ENCODE data around the gene UVSSA. TPM values are rescaled to one million over a fixed set of nuclear protein-coding genes. Genes with fewer than 3 reads are reported as not detected.
"Not testable (repeated sequence)": the region's sequence is repeated elsewhere in the genome, so short reads cannot be mapped to it uniquely, and the experiment has no call there.

UVSSA gene
- total RNA-seq, 2 donors from 2014 or later = 50.4 to 61.6 TPM

GRCh38 chr4:1427010-1427409 lies 80.0 kb downstream of the UVSSA start:
- H3K9me3 ChIP-seq (ENCODE audit: control insufficient read depth, low read length) = no peaks in the 10 kb centered on the region
- Mint-ChIP-seq H3K9me3 (no peaks in the 10 kb centered on the region), H3K4me1 (peaks cover 7% of the 10 kb centered on the region), H3K27me3 (ENCODE audit: insufficient read depth) (peaks cover 5% of the 10 kb centered on the region), H3K4me3 (no peak overlapping the region), H3K36me3 (ENCODE audit: low read depth) (no peaks in the 10 kb centered on the region), H3K27ac (no peak overlapping the region)
- WGBS, 2 experiments (ENCODE audit: insufficient coverage in 1 of 2, insufficient read length in 1 of 2) = 81 to 90% methylated on average over 3 to 4 of the region's 5 CpGs
- H3K4me1 ChIP-seq (ENCODE audit: control insufficient read depth, insufficient read depth, low read length) = no peaks in the 10 kb centered on the region
- H3K9ac ChIP-seq (ENCODE audit: extremely low read depth, low read length, poor library complexity, severe bottlenecking) = no peak overlapping the region
- H3K27me3 ChIP-seq (ENCODE audit: control insufficient read depth, insufficient read depth, low read length, poor library complexity, severe bottlenecking) = peaks cover 11% of the 10 kb centered on the region
- no peaks in the 10 kb centered on the region for H3K36me3 ChIP-seq (ENCODE audit: control insufficient read depth, insufficient read depth, low read length)
- DNase-seq = no peak
- no peak overlapping the region for H3K27ac ChIP-seq (ENCODE audit: low read depth, low read length)
- TF ChIP-seq CTCF (conservative IDR thresholded peaks at IDR 0.05) = no peak
- H3K4me3 ChIP-seq (ENCODE audit: low read length) = no peak overlapping the region

GRCh38 chr4:1443688-1444172 lies 96.7 kb downstream of the UVSSA start:
- not testable (repeated sequence) for H3K9ac ChIP-seq (ENCODE audit: extremely low read depth, low read length, poor library complexity, severe bottlenecking); DNase-seq; H3K4me1 Mint-ChIP-seq; H3K36me3 Mint-ChIP-seq (ENCODE audit: low read depth); H3K9me3 Mint-ChIP-seq; H3K27me3 Mint-ChIP-seq (ENCODE audit: insufficient read depth); H3K27me3 ChIP-seq (ENCODE audit: control insufficient read depth, insufficient read depth, low read length, poor library complexity, severe bottlenecking); H3K4me3 ChIP-seq (ENCODE audit: low read length); H3K27ac Mint-ChIP-seq; H3K27ac ChIP-seq (ENCODE audit: low read depth, low read length); H3K4me1 ChIP-seq (ENCODE audit: control insufficient read depth, insufficient read depth, low read length); H3K36me3 ChIP-seq (ENCODE audit: control insufficient read depth, insufficient read depth, low read length); H3K9me3 ChIP-seq (ENCODE audit: control insufficient read depth, low read length); H3K4me3 Mint-ChIP-seq
- WGBS, 2 experiments (ENCODE audit: insufficient coverage in 1 of 2, insufficient read length in 1 of 2) = 88 to 100% methylated on average over 1 to 4 of the region's 4 CpGs

Other genes with a start within 250 kb of the UVSSA start
- 1 to 10 TPM; 3.4 to 5.6 TPM for gene RNF212, start 233.6 kb upstream of the UVSSA start, total RNA-seq
- 1 to 10 TPM; 1.4 to 2.6 TPM for gene SPON2, start 174.6 kb upstream of the UVSSA start, total RNA-seq
- 100 to 1,000 TPM; 181 to 189 TPM for gene CTBP1, start 98.1 kb upstream of the UVSSA start, total RNA-seq
- 10 to 100 TPM; 48.8 to 72.7 TPM for gene MAEA, start 57.3 kb upstream of the UVSSA start, total RNA-seq
- gene NKX1-1, start 59.2 kb downstream of the UVSSA start, total RNA-seq = not detected